AG09319 (cell line): ENCODE data around the gene HOXB13.

ENCODE experiments used
- DNase-seq: peaks from one replicate; pipeline ENCODE4 v3.0.0-alpha.2; 2010; ENCODE audit warnings: low read depth; ENCODE audit errors: extremely low read depth
- TF ChIP-seq, protein P1 (sequence below): IDR thresholded peaks from 2 replicates; pipeline ENCODE4 v1.5.1; 2011; ENCODE audit warnings: low read depth, mild to moderate bottlenecking, inconsistent platforms, low read length, moderate library complexity

Gene HOXB13

GRCh38 chr17:48760411-48760810 is 31.9 kb upstream of the HOXB13 start:
- TF ChIP-seq, protein P1, sequence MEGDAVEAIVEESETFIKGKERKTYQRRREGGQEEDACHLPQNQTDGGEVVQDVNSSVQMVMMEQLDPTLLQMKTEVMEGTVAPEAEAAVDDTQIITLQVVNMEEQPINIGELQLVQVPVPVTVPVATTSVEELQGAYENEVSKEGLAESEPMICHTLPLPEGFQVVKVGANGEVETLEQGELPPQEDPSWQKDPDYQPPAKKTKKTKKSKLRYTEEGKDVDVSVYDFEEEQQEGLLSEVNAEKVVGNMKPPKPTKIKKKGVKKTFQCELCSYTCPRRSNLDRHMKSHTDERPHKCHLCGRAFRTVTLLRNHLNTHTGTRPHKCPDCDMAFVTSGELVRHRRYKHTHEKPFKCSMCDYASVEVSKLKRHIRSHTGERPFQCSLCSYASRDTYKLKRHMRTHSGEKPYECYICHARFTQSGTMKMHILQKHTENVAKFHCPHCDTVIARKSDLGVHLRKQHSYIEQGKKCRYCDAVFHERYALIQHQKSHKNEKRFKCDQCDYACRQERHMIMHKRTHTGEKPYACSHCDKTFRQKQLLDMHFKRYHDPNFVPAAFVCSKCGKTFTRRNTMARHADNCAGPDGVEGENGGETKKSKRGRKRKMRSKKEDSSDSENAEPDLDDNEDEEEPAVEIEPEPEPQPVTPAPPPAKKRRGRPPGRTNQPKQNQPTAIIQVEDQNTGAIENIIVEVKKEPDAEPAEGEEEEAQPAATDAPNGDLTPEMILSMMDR = no peak
- DNase-seq = no peak

DNA sequence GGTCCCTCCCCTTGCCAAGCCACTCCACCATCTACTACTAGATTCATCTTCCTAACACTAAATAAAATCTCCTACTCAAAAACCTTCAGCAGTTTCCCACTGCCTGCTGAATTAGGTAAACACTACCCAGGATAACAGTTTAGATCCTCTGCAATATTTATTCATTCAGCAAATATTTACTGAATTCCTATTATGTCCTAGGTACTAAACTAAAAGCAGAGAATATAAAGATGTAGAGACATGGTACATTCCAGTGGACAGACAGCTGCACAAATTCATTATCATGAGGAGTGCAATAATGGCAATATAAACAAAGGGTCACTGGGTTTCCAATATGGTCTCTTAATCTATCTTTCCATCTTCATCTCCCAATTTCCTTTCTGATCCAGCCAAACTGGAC is 30.7 kb upstream of the HOXB13 start:
- TF ChIP-seq, protein P1 = no peak
- no peak for DNase-seq

- TF ChIP-seq, protein P1 = no peak
- DNase-seq = no peak
These were observed 29.0 kb upstream of the HOXB13 start for GRCh38 chr17:48757524-48757961.

GRCh38 chr17:48756830-48757251 is 28.3 kb upstream of the HOXB13 start:
- TF ChIP-seq, protein P1 = no peak
- no peak for DNase-seq

- no peak for DNase-seq
These were observed 26.8 kb upstream of the HOXB13 start for GRCh38 chr17:48755356-48755755.

DNA sequence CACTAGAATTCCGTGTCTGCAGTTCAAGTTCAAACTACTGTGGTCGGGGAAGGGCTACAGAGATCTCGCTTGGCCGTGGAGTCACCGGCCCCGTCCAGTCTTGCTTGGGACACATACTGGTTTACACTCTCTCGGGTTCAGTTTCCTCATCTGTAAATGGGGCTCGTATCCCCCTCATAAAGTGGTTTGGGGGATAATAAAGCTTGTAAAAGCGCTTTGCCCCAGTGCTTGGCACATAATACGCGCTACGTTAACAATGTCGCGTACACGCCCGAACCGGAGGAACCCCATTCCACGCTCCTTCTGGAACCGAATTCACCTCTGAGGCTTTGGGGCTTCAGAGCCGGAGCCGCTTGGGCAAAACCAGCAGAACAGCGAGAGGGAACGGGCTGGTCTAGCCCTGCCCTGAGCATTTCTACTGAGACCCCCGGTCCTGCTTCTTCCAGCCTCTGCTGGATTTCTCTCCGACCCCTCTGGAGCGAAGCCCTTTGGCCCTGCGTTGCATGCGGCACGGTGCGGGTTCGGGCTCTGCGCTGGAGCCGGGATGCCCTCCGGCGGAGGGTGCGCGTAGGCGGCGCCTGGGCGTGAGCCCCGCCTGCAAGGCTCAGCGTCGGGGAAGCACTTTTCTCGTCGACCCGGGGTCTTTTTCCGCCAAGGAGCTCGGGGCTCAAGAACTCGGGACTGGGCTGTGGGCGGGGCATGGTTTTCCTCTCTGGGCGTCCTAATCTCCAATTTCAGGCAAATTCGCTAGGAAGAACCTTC is 26.1 kb upstream of the HOXB13 start:
- no peak for DNase-seq
- TF ChIP-seq, protein P1 = no peak

More at GRCh38 chr17:48755356-48755755, 26.8 kb upstream of the HOXB13 start:
- TF ChIP-seq, protein P1 = no peak

- no peak for DNase-seq
- TF ChIP-seq, protein P1 = no peak
These were observed 25.4 kb upstream of the HOXB13 start for GRCh38 chr17:48753794-48754499.
